HEK293T (cell line): Measurements from ENCODE around the gene FNDC5.

Experiments
- CTCF ChIA-PET: fragments of 350-600 bp; formaldehyde crosslinking; extraction: SDS; loops from one replicate; lab custom pipeline; 2021; ENCODE audit warnings: antibody characterized with exemption, inconsistent platforms; lab: Yijun Ruan, JAX
- POLR2A ChIA-PET: fragments of 350-600 bp; formaldehyde crosslinking; extraction: SDS; loops from one replicate; lab custom pipeline; 2020; ENCODE audit warnings: antibody characterized with exemption, inconsistent platforms; lab: Yijun Ruan, JAX
- DNase-seq: peaks from one replicate; pipeline ENCODE4 v3.0.0; 2012; ENCODE audit warnings: mixed read lengths; ENCODE audit errors: extremely low spot score
- ARNT ChIP-seq: fragments of 450-650 bp; IDR thresholded peaks from 2 replicates; pipeline ENCODE4 v1.6.1; 2017; ENCODE audit warnings: mild to moderate bottlenecking
- BHLHE40 ChIP-seq: fragments of 450-650 bp; IDR thresholded peaks from 2 replicates; pipeline ENCODE4 v1.6.1; 2016; ENCODE audit warnings: mild to moderate bottlenecking, moderate library complexity, borderline replicate concordance
- CTBP1 ChIP-seq: fragments of 450-650 bp; IDR thresholded peaks from 2 replicates; pipeline ENCODE4 v1.6.1; 2016; ENCODE audit warnings: borderline replicate concordance
- ELF4 ChIP-seq: fragments of 450-650 bp; IDR thresholded peaks from 2 replicates; pipeline ENCODE4 v1.6.1; 2017; ENCODE audit warnings: antibody characterized with exemption
- FOXA1 ChIP-seq: fragments of 450-650 bp; IDR thresholded peaks from 2 replicates; pipeline ENCODE4 v1.6.1; 2016; ENCODE audit warnings: mild to moderate bottlenecking
- FOXK2 ChIP-seq: fragments of 450-650 bp; IDR thresholded peaks from 2 replicates; pipeline ENCODE4 v1.6.1; 2016; ENCODE audit warnings: mild to moderate bottlenecking
- FOXM1 ChIP-seq: fragments of 450-650 bp; IDR thresholded peaks from 2 replicates; pipeline ENCODE4 v1.6.1; 2017; ENCODE audit warnings: mild to moderate bottlenecking, borderline replicate concordance
- HDGF ChIP-seq: fragments of 450-650 bp; IDR thresholded peaks from 2 replicates; pipeline ENCODE4 v1.6.1; 2017; ENCODE audit warnings: antibody characterized with exemption, borderline replicate concordance
- L3MBTL2 ChIP-seq: fragments of 450-650 bp; conservative IDR thresholded peaks from 2 replicates; pipeline ENCODE4 v1.6.1; 2016; ENCODE audit warnings: mild to moderate bottlenecking
- LEF1 ChIP-seq: fragments of 450-650 bp; IDR thresholded peaks from 2 replicates; pipeline ENCODE4 v1.6.1; 2017; ENCODE audit warnings: mild to moderate bottlenecking, borderline replicate concordance
- NFRKB ChIP-seq: fragments of 450-650 bp; IDR thresholded peaks from 2 replicates; pipeline ENCODE4 v1.6.1; 2016; ENCODE audit warnings: mild to moderate bottlenecking, moderate library complexity
- PKNOX1 ChIP-seq: fragments of 450-650 bp; IDR thresholded peaks from 2 replicates; pipeline ENCODE4 v1.6.1; 2016
- SP1 ChIP-seq: fragments of 450-650 bp; IDR thresholded peaks from 2 replicates; pipeline ENCODE4 v1.6.1; 2017
- SUZ12 ChIP-seq: fragments of 450-650 bp; IDR thresholded peaks from 2 replicates; pipeline ENCODE4 v1.6.1; 2016; ENCODE audit warnings: mild to moderate bottlenecking
- TARDBP ChIP-seq: fragments of 450-650 bp; IDR thresholded peaks from 2 replicates; pipeline ENCODE4 v1.6.1; 2016
- ZNF384 ChIP-seq: fragments of 450-650 bp; IDR thresholded peaks from 2 replicates; pipeline ENCODE4 v1.6.1; 2016

The FNDC5 gene

GRCh38 chr1:32878637-32879041 is 7.9 kb upstream of the FNDC5 start:
- ChIA-PET CTCF (interaction anchor here (0.8 to 1.0 kb wide), 2 partner anchors 8 to 15 kb away, joined by 3 read pairs; partner anchors contain the start of gene HPCA), POLR2A (interaction anchor here (0.8 kb wide), 1 partner anchor 61 kb away, joined by 4 read pairs; the partner anchor contains the start of genes S100PBP and YARS1)
- no peak for TF ChIP-seq TARDBP
- TF ChIP-seq FOXK2: no peak
- no peak for TF ChIP-seq SUZ12
- TF ChIP-seq NFRKB: no peak
- TF ChIP-seq FOXM1: no peak
- no peak for TF ChIP-seq BHLHE40
- no peak for TF ChIP-seq PKNOX1
- TF ChIP-seq ZNF384: no peak
- TF ChIP-seq ARNT: no peak
- no peak for TF ChIP-seq SP1
- TF ChIP-seq FOXA1: no peak
- no peak for TF ChIP-seq ELF4
- TF ChIP-seq HDGF: no peak
- no peak for TF ChIP-seq L3MBTL2
- TF ChIP-seq LEF1: no peak
- TF ChIP-seq CTBP1: no peak
- no peak for DNase-seq

- no peak for DNase-seq
- ChIA-PET CTCF (interaction anchor here (0.8 to 1.0 kb wide), 2 partner anchors 9 to 15 kb away, joined by 3 read pairs; partner anchors contain the start of gene HPCA), POLR2A (interaction anchor here (0.8 kb wide), 1 partner anchor 61 kb away, joined by 4 read pairs; the partner anchor contains the start of genes S100PBP and YARS1)
- no peak for TF ChIP-seq FOXM1
- no peak for TF ChIP-seq PKNOX1
- TF ChIP-seq FOXK2: no peak
- TF ChIP-seq ARNT: no peak
- TF ChIP-seq HDGF: no peak
- TF ChIP-seq SUZ12: no peak
- TF ChIP-seq LEF1: no peak
- TF ChIP-seq SP1: no peak
- TF ChIP-seq ELF4: no peak
- TF ChIP-seq TARDBP: no peak
- TF ChIP-seq BHLHE40: no peak
- no peak for TF ChIP-seq CTBP1
Observed at GRCh38 chr1:32878183-32878582, 7.5 kb upstream of the FNDC5 start.

GRCh38 chr1:32877211-32878110 is 6.7 kb upstream of the FNDC5 start:
- TF ChIP-seq SUZ12 (no peak), ZNF384 (no peak), TARDBP (no peak), PKNOX1 (no peak)
- no peak for DNase-seq
- POLR2A ChIA-PET: no interaction called here
- CTCF ChIA-PET: interaction anchor here (0.6 to 2.8 kb wide), 6 partner anchors 9 to 127 kb away, joined by 3 to 10 read pairs (median 4); partner anchors contain the start of gene HPCA

- TF ChIP-seq HDGF (peak; percentile 54; the same call in 1 of the 2 replicates), PKNOX1 (no peak), TARDBP (peak; percentile 80; the same call in 1 of the 2 replicates)
- CTCF ChIA-PET: interaction anchor here (0.6 to 2.8 kb wide), 8 partner anchors 9 to 518 kb away, joined by 3 to 10 read pairs (median 4); partner anchors contain the start of gene HPCA
- POLR2A ChIA-PET: no interaction called here
Observed at GRCh38 chr1:32876341-32877210, 5.9 kb upstream of the FNDC5 start.

More at GRCh38 chr1:32876341-32877210, 5.9 kb upstream of the FNDC5 start:
- DNase-seq: peak; percentile 91
